GM12878 (cell line): Measurements from ENCODE around the gene C3orf20. TPM values are rescaled to one million over a fixed set of nuclear protein-coding genes. Genes with fewer than 3 reads are reported as not detected.
A peak's percentile ranks its signal among the peaks of the same experiment; 100 is the strongest.

Experiments
- DPF2 ChIP-seq: fragments of 450-650 bp; IDR thresholded peaks from 2 replicates; pipeline ENCODE4 v1.6.1; 2017; ENCODE audit warnings: mild to moderate bottlenecking
- E2F8 ChIP-seq: fragments of 450-650 bp; IDR thresholded peaks from 2 replicates; pipeline ENCODE4 v1.6.1; 2018; ENCODE audit warnings: mild to moderate bottlenecking, low read depth, moderate library complexity; ENCODE audit not compliant: partially characterized antibody
- GABPA ChIP-seq: IDR thresholded peaks from 2 replicates; pipeline ENCODE4 v1.6.1; 2014; ENCODE audit warnings: antibody characterized with exemption, low read depth, mild to moderate bottlenecking, inconsistent platforms
- HSF1 ChIP-seq: fragments of 150-350 bp; IDR thresholded peaks from 2 replicates; pipeline ENCODE4 v1.6.1; 2014; ENCODE audit warnings: mild to moderate bottlenecking, low read depth, low read length
- JUND ChIP-seq: IDR thresholded peaks from 2 replicates; pipeline ENCODE4 v1.6.1; 2012; ENCODE audit warnings: low read depth, mild to moderate bottlenecking, low read length, improper control_type of control experiment, moderate library complexity
- NKRF ChIP-seq: fragments of 450-650 bp; conservative IDR thresholded peaks from 2 replicates; pipeline ENCODE4 v1.6.1; 2017; ENCODE audit warnings: mild to moderate bottlenecking, moderate library complexity
- NR2F1 ChIP-seq: fragments of 450-650 bp; conservative IDR thresholded peaks from 2 replicates; pipeline ENCODE4 v1.6.1; 2017; ENCODE audit warnings: mild to moderate bottlenecking
- POU2F2 ChIP-seq: IDR thresholded peaks from 3 replicates; pipeline ENCODE4 v1.6.1; 2011; ENCODE audit warnings: low read depth, mild to moderate bottlenecking, low read length, borderline replicate concordance
- PRDM15 ChIP-seq: fragments of 450-650 bp; formaldehyde crosslinking; IDR thresholded peaks from 2 replicates; pipeline ENCODE4 v1.4.0; 2020; ENCODE audit warnings: mild to moderate bottlenecking, moderate library complexity
- RAD21 ChIP-seq: IDR thresholded peaks from 2 replicates; pipeline ENCODE4 v1.6.1; 2011; ENCODE audit warnings: mild to moderate bottlenecking, low read depth, low read length, moderate library complexity; ENCODE audit not compliant: insufficient read depth
- SIN3A ChIP-seq: IDR thresholded peaks from 2 replicates; pipeline ENCODE4 v1.6.1; 2012; ENCODE audit warnings: low read depth, low read length, improper control_type of control experiment
- SP1 ChIP-seq: IDR thresholded peaks from one replicate; pipeline ENCODE4 v1.6.1; 2011; ENCODE audit warnings: low read depth, low read length
- SPI1 ChIP-seq: IDR thresholded peaks from 2 replicates; pipeline ENCODE4 v1.6.1; 2011; ENCODE audit warnings: low read depth, mild to moderate bottlenecking, low read length, moderate library complexity, borderline replicate concordance; ENCODE audit not compliant: insufficient read depth
- SREBF1 ChIP-seq: IDR thresholded peaks from 2 replicates; pipeline ENCODE4 v1.6.1; 2012; ENCODE audit warnings: mild to moderate bottlenecking, low read length
- STAT1 ChIP-seq: fragments of 450-650 bp; conservative IDR thresholded peaks from 2 replicates; pipeline ENCODE4 v1.6.1; 2014; ENCODE audit warnings: antibody characterized with exemption, mild to moderate bottlenecking
- TARDBP ChIP-seq: IDR thresholded peaks from 2 replicates; pipeline ENCODE4 v1.6.1; 2016; ENCODE audit warnings: borderline replicate concordance
- ZNF622 ChIP-seq: fragments of 450-650 bp; IDR thresholded peaks from 2 replicates; pipeline ENCODE4 v1.6.1; 2017; ENCODE audit warnings: mild to moderate bottlenecking, inconsistent platforms
- polyA plus RNA-seq, 11 experiments: library from polyadenylated mRNA; depleted of rRNA in 4 of 11; unstranded in 6 of 11; stranded (reverse) in 5 of 11; fragments of >200 nt; fragmentation: Nextera tagmentation in 4 of 11; fragmentation: Illumina TruSeq in 1 of 11; extraction: Ambion mirVana in 4 of 11; extraction: Trizol in 1 of 11; gene quantifications; 1 replicate in 1 of 11; 2 replicates in 10 of 11; pipeline versions ENCODE4 v1.2.1 to v1.2.3, GENCODE V29; 2011 to 2016; ENCODE audit warnings: inconsistent platforms in 2 of 11, missing spikeins in 2 of 11, low read depth in 1 of 11
- total RNA-seq, 4 experiments: library from RNA; depleted of rRNA in 3 of 4; stranded (reverse); fragments of >200 nt in 3 of 4; fragmentation: Illumina TruSeq in 1 of 4; extraction: Trizol in 1 of 4; gene quantifications; 2 replicates each; pipeline versions ENCODE4 v1.2.1 to v1.2.3, GENCODE V29; 2013 to 2021
- TF ChIP-seq, protein P1 (sequence below): IDR thresholded peaks from 2 replicates; pipeline ENCODE4 v1.6.1; 2012; ENCODE audit warnings: low read depth, low read length, improper control_type of control experiment

C3orf20 gene
- total and polyA plus RNA-seq, 10 of the 15 experiments (the other 5 are each of a cell fraction or from before 2014, with no cell fraction given): 0.05 to 2.9 (median 1.0) TPM

GRCh38 chr3:14651440-14652251 lies 23.3 kb upstream of the C3orf20 start, which contains the start of gene CCDC174 (continued):
- peak; percentile 80 for TF ChIP-seq E2F8
- TF ChIP-seq SREBF1: 0 out of 2 replicates have a peak, but pooled peaks have one; percentile 61
- peak; percentile 27; the same call in 1 of the 2 replicates for TF ChIP-seq SIN3A
- TF ChIP-seq SP1: peak; percentile 53
- TF ChIP-seq POU2F2: peak; percentile 72; the same call in 2 of the 3 replicates
- TF ChIP-seq, protein P1, sequence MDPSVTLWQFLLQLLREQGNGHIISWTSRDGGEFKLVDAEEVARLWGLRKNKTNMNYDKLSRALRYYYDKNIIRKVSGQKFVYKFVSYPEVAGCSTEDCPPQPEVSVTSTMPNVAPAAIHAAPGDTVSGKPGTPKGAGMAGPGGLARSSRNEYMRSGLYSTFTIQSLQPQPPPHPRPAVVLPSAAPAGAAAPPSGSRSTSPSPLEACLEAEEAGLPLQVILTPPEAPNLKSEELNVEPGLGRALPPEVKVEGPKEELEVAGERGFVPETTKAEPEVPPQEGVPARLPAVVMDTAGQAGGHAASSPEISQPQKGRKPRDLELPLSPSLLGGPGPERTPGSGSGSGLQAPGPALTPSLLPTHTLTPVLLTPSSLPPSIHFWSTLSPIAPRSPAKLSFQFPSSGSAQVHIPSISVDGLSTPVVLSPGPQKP: peak; percentile 82
- TF ChIP-seq SPI1: peak; percentile 30; the same call in 1 of the 2 replicates
- no peak for TF ChIP-seq ZNF622
- TF ChIP-seq PRDM15 (CRISPR knock-in tag): no peak
- no peak for TF ChIP-seq JUND
- TF ChIP-seq NR2F1: peak; percentile 96
- peak; percentile 45; the same call in 1 of the 2 replicates for TF ChIP-seq DPF2
- peak; percentile 49; the same call in 1 of the 2 replicates for TF ChIP-seq HSF1
- peak; percentile 89 for TF ChIP-seq GABPA
- peak; percentile 93 for TF ChIP-seq TARDBP
- peak; percentile 75 for TF ChIP-seq NKRF
- peak; percentile 96; the same call in 1 of the 2 replicates for TF ChIP-seq STAT1
- TF ChIP-seq RAD21: no peak
